Esophagus squamous epithelium (tissue), 5 donors: ENCODE data around the gene WFIKKN1. TPM values are rescaled to one million over a fixed set of nuclear protein-coding genes. Genes with fewer than 3 reads are reported as not detected.

Experiments
- DNase-seq: peaks from one replicate; lab custom pipeline; 2025; lab: John Stamatoyannopoulos, UW
- H3K27ac ChIP-seq, 4 donors: fragments of 200-600 bp; sonication (generic); one replicate each; pipeline ENCODE4 v1.5.1; 2016 to 2019; ENCODE audit warnings: mild to moderate bottlenecking in 1 of 4
- H3K27me3 ChIP-seq, 4 donors: fragments of 200-600 bp; sonication (generic); 1 replicate in 3 of 4; 2 replicates in 1 of 4; pipeline versions ENCODE4 v1.5.1 to v1.6.0; 2017 to 2021; ENCODE audit warnings: antibody characterized with exemption in 1 of 4
- H3K36me3 ChIP-seq, 3 donors: fragments of 200-600 bp; sonication (generic); one replicate each; pipeline ENCODE4 v1.5.1; 2016 to 2019
- H3K4me1 ChIP-seq, 3 donors: fragments of 200-600 bp; sonication (generic); one replicate each; pipeline ENCODE4 v1.5.1; 2017 to 2019
- H3K4me3 ChIP-seq, 4 donors: fragments of 200-600 bp; sonication (generic); 1 replicate in 3 of 4; 2 replicates in 1 of 4; pipeline ENCODE4 v1.5.1; 2016 to 2019; ENCODE audit warnings: mild to moderate bottlenecking in 2 of 4, moderate library complexity in 1 of 4
- H3K9me3 ChIP-seq, 3 donors: fragments of 200-600 bp; sonication (generic); one replicate each; pipeline ENCODE4 v1.5.1; 2016 to 2019
- CTCF ChIP-seq, 6 experiments: fragments of 450-650 bp in 4 of 6; fragments of 200-600 bp in 2 of 6; sonication (generic) in 2 of 6; IDR thresholded peaks; one replicate each; pipeline ENCODE4 v1.5.1; 2016 to 2019; ENCODE audit warnings: antibody characterized with exemption in 6 of 6, mild to moderate bottlenecking in 4 of 6, moderate library complexity in 4 of 6
- POLR2A ChIP-seq, 4 donors: fragments of 450-650 bp; IDR thresholded peaks; one replicate each; pipeline ENCODE4 v1.6.1; 2017; ENCODE audit warnings: antibody characterized with exemption in 4 of 4, mild to moderate bottlenecking in 4 of 4, moderate library complexity in 3 of 4
- WGBS, 2 donors: methylation state at CpG; one replicate each; pipeline ENCODE4 v1.1.5; 2018; 5-methylcytosine and 5-hydroxymethylcytosine counted together
- intact Hi-C: fragments of 100-400 bp; cut with DNase I; formaldehyde crosslinking; loops from one replicate; pipeline ENCODE4 v1.15.0; 2022
- total RNA-seq, 4 donors: library from RNA; depleted of rRNA; stranded (reverse); fragments of >200 nt; gene quantifications; one replicate each; pipeline ENCODE4 v1.1.0, GENCODE V29; 2016
- donor health status: DM: yes; HTN: yes; CAD: no.

The WFIKKN1 gene
- total RNA-seq, 4 donors from 2014 or later: under 0.01 to 1.8 (median 0.29) TPM

GRCh38 chr16:651844-652243 lies 21.1 kb downstream of the WFIKKN1 start:
- no peak overlapping the region for H3K27ac ChIP-seq
- DNase-seq: no peak
- 40% methylated on average over 1 of the region's 22 CpGs; no CpG with 5 or more reads in 1 of the 2 donors for WGBS, 2 donors
- H3K36me3 ChIP-seq: peaks cover 0 to 48% (median 5%) of the 10 kb centered on the region in 3 donors
- peaks cover 22 to 41% (median 30%) of the 10 kb centered on the region in 3 donors for H3K4me1 ChIP-seq
- TF ChIP-seq CTCF (IDR thresholded peaks at IDR 0.05): no peak
- TF ChIP-seq POLR2A (IDR thresholded peaks at IDR 0.05): no peak
- no peaks in the 10 kb centered on the region for H3K9me3 ChIP-seq
- no peak overlapping the region for H3K4me3 ChIP-seq
- intact Hi-C loops: no loop called here
- H3K27me3 ChIP-seq: no peaks in the 10 kb centered on the region

DNA sequence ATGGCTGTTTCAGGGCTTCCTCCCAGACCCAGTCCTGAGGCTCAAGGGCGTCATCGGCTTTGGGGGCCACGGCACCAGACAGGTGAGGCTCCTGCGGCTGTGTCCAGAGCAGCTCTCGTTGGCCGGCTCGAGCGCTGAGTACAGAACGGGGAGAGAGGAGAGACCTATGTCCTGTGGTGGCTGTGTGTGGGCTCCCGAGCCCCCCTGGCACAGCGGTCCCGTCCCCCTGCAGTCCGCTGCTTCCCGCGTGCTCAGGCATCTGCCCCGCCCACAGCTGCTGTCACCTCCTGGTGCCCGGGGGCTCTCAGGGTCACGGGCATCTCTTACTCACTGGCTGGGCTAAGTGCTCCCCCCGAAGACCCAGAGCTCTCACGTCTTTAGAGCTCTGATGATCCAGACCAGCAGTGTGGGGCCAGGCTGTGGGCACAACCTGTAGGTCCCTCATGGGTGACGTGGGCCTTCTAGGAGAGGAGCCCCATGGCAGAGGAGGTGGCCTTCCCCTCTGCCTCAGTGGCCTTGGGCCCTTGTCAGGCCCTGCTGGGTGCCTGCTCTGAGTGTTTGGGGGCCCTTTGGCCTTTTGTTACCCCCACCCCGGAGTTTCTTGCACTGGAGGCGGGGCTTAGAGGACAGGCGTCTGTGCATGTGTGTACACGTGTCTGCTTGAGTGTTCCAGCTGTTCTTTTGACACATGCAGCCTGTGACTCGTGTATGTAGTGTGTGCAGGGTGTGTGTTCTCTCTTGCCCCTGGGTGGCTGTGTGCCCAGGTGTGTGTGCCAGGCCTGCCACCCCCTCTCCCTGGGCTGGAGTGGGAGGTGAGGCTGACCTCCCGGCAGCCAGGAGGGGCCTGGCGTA lies 21.9 kb downstream of the WFIKKN1 start:
- DNase-seq: no peak
- Histone ChIP-seq H3K9me3 (no peaks in the 10 kb centered on the region), H3K27ac (no peak overlapping the region), H3K4me3 (no peak overlapping the region), H3K4me1 (peaks cover 18 to 33% (median 22%) of the 10 kb centered on the region in 3 donors), H3K27me3 (no peaks in the 10 kb centered on the region), H3K36me3 (peaks cover 0 to 57% (median 5%) of the 10 kb centered on the region in 3 donors)
- 31 to 80% methylated on average over 2 to 5 of the region's 28 CpGs for WGBS, 2 donors
- TF ChIP-seq CTCF (IDR thresholded peaks at IDR 0.05) (no peak), POLR2A (IDR thresholded peaks at IDR 0.05) (no peak)
- intact Hi-C loops: no loop called here

- intact Hi-C loops: no loop called here
- H3K4me1 ChIP-seq: peaks cover 10 to 20% (median 13%) of the 10 kb centered on the region in 3 donors
- H3K9me3 ChIP-seq: no peaks in the 10 kb centered on the region
- no peak for TF ChIP-seq POLR2A (IDR thresholded peaks at IDR 0.05)
- no peak for TF ChIP-seq CTCF (IDR thresholded peaks at IDR 0.05)
- 89 to 95% methylated on average over 10 to 12 of the region's 12 CpGs for WGBS, 2 donors
- no peak for DNase-seq
- peaks cover 0 to 70% (median 5%) of the 10 kb centered on the region in 3 donors for H3K36me3 ChIP-seq
- no peak overlapping the region for H3K4me3 ChIP-seq
- no peak overlapping the region for H3K27ac ChIP-seq
- H3K27me3 ChIP-seq: no peaks in the 10 kb centered on the region
Observed at GRCh38 chr16:654034-654433, 23.2 kb downstream of the WFIKKN1 start.

DNA sequence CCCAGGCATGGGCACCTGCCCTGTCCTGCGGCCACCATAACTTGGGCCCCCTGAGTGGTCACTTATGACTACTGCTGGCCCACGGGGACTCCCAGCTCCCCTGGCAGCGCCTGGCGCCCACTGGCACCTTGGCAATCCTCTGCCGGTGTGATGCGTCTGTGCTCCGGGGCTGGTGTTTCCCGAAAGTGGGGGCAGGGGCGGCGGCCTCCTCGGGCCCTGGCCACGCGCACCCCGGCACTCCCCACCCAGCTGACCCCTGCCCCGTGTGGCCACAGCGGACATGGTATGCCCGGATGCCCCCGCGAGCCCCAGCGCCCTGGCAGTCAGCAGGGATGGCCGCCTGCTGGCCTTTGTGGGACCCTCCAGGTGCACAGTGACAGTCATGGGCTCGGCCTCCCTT lies 26.7 kb downstream of the WFIKKN1 start:
- Histone ChIP-seq H3K27ac (no peak overlapping the region), H3K27me3 (no peaks in the 10 kb centered on the region), H3K36me3 (peaks cover 0 to 69% (median 5%) of the 10 kb centered on the region in 3 donors), H3K4me1 (peaks cover 10 to 18% (median 13%) of the 10 kb centered on the region in 3 donors), H3K4me3 (no peak overlapping the region), H3K9me3 (no peaks in the 10 kb centered on the region)
- TF ChIP-seq POLR2A (IDR thresholded peaks at IDR 0.05) (no peak), CTCF (IDR thresholded peaks at IDR 0.05) (no peak)
- WGBS, 2 donors: 86% methylated on average over 11 of the region's 22 CpGs; no CpG with 5 or more reads in 1 of the 2 donors
- DNase-seq: no peak
- intact Hi-C loops: no loop called here
